GM12892 (cell line): Measurements from ENCODE around the gene CWC15.

Experiments
- POLR2A ChIP-seq: IDR thresholded peaks from 2 replicates; pipeline ENCODE4 v1.6.1; 2011; ENCODE audit warnings: low read depth, low read length, control low read depth
- POLR2AphosphoS5 ChIP-seq: IDR thresholded peaks from 2 replicates; pipeline ENCODE4 v1.6.1; 2011; ENCODE audit warnings: low read depth, low read length, control low read depth

GRCh38 chr11:94922321-94923003, 50.9 kb downstream of the CWC15 start:
- TF ChIP-seq POLR2A (no peak), POLR2AphosphoS5 (no peak)
